ENCODE data around the gene BEND6.

- TF ChIP-seq CTCF (conservative IDR thresholded peaks at IDR 0.05 in 1 of 2, IDR thresholded peaks at IDR 0.05 in 1 of 2; ENCODE audit: low read depth in 1 of 2, low read length in 2 of 2) = no peak
- TF ChIP-seq EZH2 (IDR thresholded peaks at IDR 0.05; ENCODE audit: low read length, missing control alignments) = no peak
These were observed 48.2 kb upstream of the BEND6 start for GRCh38 chr6:56906752-56907151.
